ENCODE data around the gene SANBR. TPM values are rescaled to one million over a fixed set of nuclear protein-coding genes. Genes with fewer than 3 reads are reported as not detected.

The SANBR gene
- total and polyA plus RNA-seq, 11 donors: 3.6 to 10.7 (median 6.6) TPM

DNA sequence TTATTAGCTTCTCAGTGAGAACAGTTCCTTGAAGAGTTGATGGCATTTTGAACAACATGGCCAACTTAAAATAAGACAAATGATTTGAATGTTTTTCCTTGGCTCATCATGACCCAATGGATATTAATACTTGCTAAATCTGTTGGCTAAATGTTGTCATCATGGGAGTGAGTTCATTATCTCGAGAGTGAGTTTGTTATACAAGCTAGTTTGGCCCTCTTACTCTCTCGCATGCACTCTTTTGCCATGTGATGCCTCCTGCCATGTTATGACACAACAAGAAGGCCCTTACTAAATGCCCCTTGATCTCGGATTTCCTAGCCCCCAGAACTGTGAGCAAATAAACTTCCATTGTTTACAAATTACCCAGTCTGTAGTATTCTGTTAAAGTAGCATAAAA lies 22.9 kb upstream of the SANBR start:
- peak; percentile 41 to 88 (median 84) for ATAC-seq
- WGBS, 4 donors: 45 to 65% (median 51%) methylated on average over 3 of the region's 3 CpGs
- H3K9me3 ChIP-seq: peaks cover 0 to 12% (median 0%) of the 10 kb centered on the region in 12 donors
- H3K27me3 ChIP-seq: no peaks in the 10 kb centered on the region
- H3K4me3 ChIP-seq: no peak overlapping the region
- peak in 1 of 5 donors; percentile 15 for DNase-seq
- intact Hi-C loops (cut with DNase I): no loop called here
- H3K36me3 ChIP-seq: peaks cover 0 to 19% (median 7%) of the 10 kb centered on the region in 9 donors
- H3K27ac ChIP-seq: peak overlapping the region in 10 of 12 donors; percentile 3 to 76 (median 53)
- TF ChIP-seq, protein P1, sequence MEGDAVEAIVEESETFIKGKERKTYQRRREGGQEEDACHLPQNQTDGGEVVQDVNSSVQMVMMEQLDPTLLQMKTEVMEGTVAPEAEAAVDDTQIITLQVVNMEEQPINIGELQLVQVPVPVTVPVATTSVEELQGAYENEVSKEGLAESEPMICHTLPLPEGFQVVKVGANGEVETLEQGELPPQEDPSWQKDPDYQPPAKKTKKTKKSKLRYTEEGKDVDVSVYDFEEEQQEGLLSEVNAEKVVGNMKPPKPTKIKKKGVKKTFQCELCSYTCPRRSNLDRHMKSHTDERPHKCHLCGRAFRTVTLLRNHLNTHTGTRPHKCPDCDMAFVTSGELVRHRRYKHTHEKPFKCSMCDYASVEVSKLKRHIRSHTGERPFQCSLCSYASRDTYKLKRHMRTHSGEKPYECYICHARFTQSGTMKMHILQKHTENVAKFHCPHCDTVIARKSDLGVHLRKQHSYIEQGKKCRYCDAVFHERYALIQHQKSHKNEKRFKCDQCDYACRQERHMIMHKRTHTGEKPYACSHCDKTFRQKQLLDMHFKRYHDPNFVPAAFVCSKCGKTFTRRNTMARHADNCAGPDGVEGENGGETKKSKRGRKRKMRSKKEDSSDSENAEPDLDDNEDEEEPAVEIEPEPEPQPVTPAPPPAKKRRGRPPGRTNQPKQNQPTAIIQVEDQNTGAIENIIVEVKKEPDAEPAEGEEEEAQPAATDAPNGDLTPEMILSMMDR (IDR thresholded peaks at IDR 0.05): no peak
- TF ChIP-seq POLR2A (IDR thresholded peaks at IDR 0.05): no peak
- peaks cover 0 to 49% (median 24%) of the 10 kb centered on the region in 12 donors for H3K4me1 ChIP-seq

DNA sequence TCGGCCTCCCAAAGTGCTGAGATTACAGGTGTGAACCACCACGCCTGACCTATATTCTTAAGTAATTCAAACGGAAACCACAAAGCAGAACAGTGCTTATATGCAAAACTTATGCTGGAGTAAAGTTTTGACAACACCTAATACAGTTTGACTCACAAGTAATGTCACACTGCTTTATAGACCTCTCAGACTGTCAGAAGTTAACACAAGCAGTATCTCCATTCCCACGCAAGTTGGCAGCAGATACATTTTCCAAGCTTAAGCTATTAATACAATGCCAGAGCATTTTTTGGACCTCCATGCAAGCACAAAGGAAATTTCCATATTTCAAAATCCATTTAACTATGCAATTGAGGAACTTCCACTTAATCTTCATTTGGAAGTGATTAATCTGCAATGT lies 21.0 kb upstream of the SANBR start:
- TF ChIP-seq, protein P1 (IDR thresholded peaks at IDR 0.05): peak in 2 of 12 donors; percentile 4 to 19
- no peak for TF ChIP-seq POLR2A (IDR thresholded peaks at IDR 0.05)
- H3K4me1 ChIP-seq: peaks cover 0 to 49% (median 24%) of the 10 kb centered on the region in 12 donors
- peak overlapping the region in 11 of 12 donors; percentile 17 to 74 (median 61) for H3K27ac ChIP-seq
- peaks cover 0 to 6% (median 0%) of the 10 kb centered on the region in 12 donors for H3K9me3 ChIP-seq
- WGBS, 4 donors: 60 to 70% (median 67%) methylated on average over 4 of the region's 4 CpGs
- peak in 3 of 5 donors; percentile 21 to 45 (median 27) for DNase-seq
- no peaks in the 10 kb centered on the region for H3K27me3 ChIP-seq
- intact Hi-C loops (cut with DNase I): no loop called here
- peak; percentile 84 to 89 (median 86) for ATAC-seq
- no peak overlapping the region for H3K4me3 ChIP-seq
- peaks cover 0 to 37% (median 25%) of the 10 kb centered on the region in 9 donors for H3K36me3 ChIP-seq

DNA sequence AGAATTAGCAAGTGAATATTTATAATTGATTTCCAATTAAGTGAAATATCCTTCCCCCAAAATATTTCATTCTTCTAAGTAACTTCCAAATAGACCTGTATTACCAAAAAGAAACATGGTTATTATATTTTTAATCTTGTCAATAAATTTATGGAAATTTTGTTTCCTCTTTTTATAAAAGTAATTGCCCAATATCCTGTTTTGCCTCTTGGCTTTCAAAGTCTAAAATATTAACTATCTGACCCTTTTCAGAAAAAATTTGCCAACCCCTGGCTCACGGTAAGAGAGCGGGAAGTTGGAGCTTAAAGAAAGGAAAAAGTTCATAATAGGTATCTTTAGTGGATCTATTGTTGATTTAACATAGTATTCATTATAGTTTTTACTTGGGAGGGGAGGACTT lies 20.4 kb upstream of the SANBR start:
- Histone ChIP-seq H3K4me1 (peaks cover 0 to 49% (median 24%) of the 10 kb centered on the region in 12 donors), H3K27ac (peak overlapping the region in 10 of 12 donors; percentile 17 to 74 (median 60)), H3K4me3 (no peak overlapping the region), H3K9me3 (peaks cover 0 to under 1% (median 0%) of the 10 kb centered on the region in 12 donors), H3K36me3 (peaks cover 0 to 43% (median 31%) of the 10 kb centered on the region in 9 donors), H3K27me3 (no peaks in the 10 kb centered on the region)
- ATAC-seq (no peak), DNase-seq (no peak)
- intact Hi-C loops (cut with DNase I): no loop called here
- no peak for TF ChIP-seq POLR2A (IDR thresholded peaks at IDR 0.05)
- TF ChIP-seq, protein P1 (IDR thresholded peaks at IDR 0.05): no peak
- 72 to 82% (median 78%) methylated on average over 2 of the region's 2 CpGs for WGBS, 4 donors

DNA sequence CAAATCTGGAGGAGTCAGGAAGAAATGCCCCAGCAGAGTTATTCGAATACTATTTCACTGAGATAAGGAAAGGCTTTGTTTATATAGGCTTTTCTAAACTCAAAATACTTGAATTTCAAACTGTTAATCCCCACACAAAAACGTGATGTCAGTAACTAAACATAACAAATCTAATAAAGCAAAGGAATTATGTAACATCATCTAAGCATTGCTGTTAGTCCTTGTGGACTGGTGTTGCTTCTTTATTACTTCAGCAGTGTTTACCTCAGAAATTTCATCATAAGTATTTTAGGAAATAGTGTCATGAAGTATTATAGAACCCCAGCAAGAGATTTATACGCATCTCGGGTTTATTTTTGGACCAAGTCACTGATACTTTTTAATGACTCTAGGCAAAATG lies 19.7 kb upstream of the SANBR start:
- WGBS, 4 donors: 28 to 38% (median 33%) methylated on average over 4 of the region's 4 CpGs
- Histone ChIP-seq H3K4me3 (no peak overlapping the region), H3K9me3 (no peaks in the 10 kb centered on the region), H3K27me3 (no peaks in the 10 kb centered on the region), H3K4me1 (peaks cover 0 to 49% (median 24%) of the 10 kb centered on the region in 12 donors), H3K27ac (peak overlapping the region in 7 of 12 donors; percentile 27 to 74 (median 62)), H3K36me3 (peaks cover 0 to 50% (median 39%) of the 10 kb centered on the region in 9 donors)
- peak in 1 of 4 donors; percentile 42 for ATAC-seq
- intact Hi-C loops (cut with DNase I): no loop called here
- no peak for TF ChIP-seq POLR2A (IDR thresholded peaks at IDR 0.05)
- TF ChIP-seq, protein P1 (IDR thresholded peaks at IDR 0.05): no peak
- no peak for DNase-seq
